Measurements from ENCODE around the gene CEBPZ. TPM values are rescaled to one million over a fixed set of nuclear protein-coding genes. Genes with fewer than 3 reads are reported as not detected.

Gene CEBPZ
- total and polyA plus RNA-seq, 2 donors (not counting 3 experiments of a cell fraction or from before 2014, with no cell fraction given), result 3.6 to 46.9 TPM

- no peaks in the 10 kb centered on the region for H3K9me1 ChIP-seq (replicated peaks; ENCODE audit: control insufficient read depth, extremely low read depth, insufficient read depth, low read length)
- CTCF ChIA-PET, result interaction anchor here (1.7 to 2.0 kb wide), 2 partner anchors 10 to 633 kb away, joined by 6 read pairs; no protein-coding TSS in a partner anchor
- no peaks in the 10 kb centered on the region for H4K20me1 ChIP-seq (replicated peaks; ENCODE audit: control insufficient read depth, extremely low read depth, insufficient read depth, low read length)
- no peak overlapping the region for H3K4me2 ChIP-seq (ENCODE audit: insufficient read depth, low read length)
- H3K36me3 ChIP-seq (ENCODE audit: control insufficient read depth in 2 of 2, extremely low read depth in 1 of 2, insufficient read depth in 2 of 2, low read length in 2 of 2), result peaks cover 3 to 17% of the 10 kb centered on the region in 2 experiments
- no peaks in the 10 kb centered on the region for H3K27me3 ChIP-seq (ENCODE audit: control insufficient read depth in 2 of 2, insufficient read depth in 2 of 2, low read length in 2 of 2)
- H3K27ac ChIP-seq (ENCODE audit: insufficient read depth, low read depth, low read length), result no peak overlapping the region
- no peaks in the 10 kb centered on the region for H3K79me2 ChIP-seq (ENCODE audit: control insufficient read depth, insufficient read depth, low read length)
- H2AFZ ChIP-seq (ENCODE audit: low read depth, low read length), result no peak overlapping the region
- TF ChIP-seq GATA2 (IDR thresholded peaks at IDR 0.05; ENCODE audit: insufficient read depth, insufficient read length, low read depth, low read length), result no peak
- no peak for TF ChIP-seq CTCF (IDR thresholded peaks at IDR 0.05; ENCODE audit: extremely low read depth in 1 of 2, insufficient read depth in 1 of 2, low read depth in 1 of 2, low read length in 2 of 2)
- no peak for TF ChIP-seq MYC (IDR thresholded peaks at IDR 0.05; ENCODE audit: low read depth, low read length)
- TF ChIP-seq JUN (IDR thresholded peaks at IDR 0.05; ENCODE audit: borderline replicate concordance, insufficient read depth, insufficient read length, low read depth), result no peak
- no peak for TF ChIP-seq EZH2 (IDR thresholded peaks at IDR 0.05; ENCODE audit: borderline replicate concordance, low read depth, low read length, severe bottlenecking)
- no peak for TF ChIP-seq POLR2AphosphoS5 (IDR thresholded peaks at IDR 0.05; ENCODE audit: insufficient read depth, low read depth, low read length)
- no peak overlapping the region for H3K4me3 ChIP-seq (replicated peaks in 1 of 3; ENCODE audit: insufficient read depth in 1 of 3, low read depth in 1 of 3, low read length in 3 of 3)
- peaks cover 8% of the 10 kb centered on the region for H3K4me1 ChIP-seq (ENCODE audit: control insufficient read depth, extremely low read depth, insufficient read depth, low read length)
- intact Hi-C loops (cut with micrococcal nuclease) (no loop called here), dilution Hi-C loops (cut with MboI; ENCODE audit: extremely low pct_ligation_motif_present, low sequenced_read_pairs) (no loop called here)
- BruUV-seq (replicated peaks), result no TSS peak
- POLR2A ChIA-PET, result no interaction called here
- FAIRE-seq (no peak), DNase-seq (ENCODE audit: low read depth, low spot score) (no peak)
- no peak overlapping the region for H3K9ac ChIP-seq (replicated peaks; ENCODE audit: extremely low read depth, insufficient read depth, low read length)
- no peaks in the 10 kb centered on the region for H3K9me3 ChIP-seq (replicated peaks; ENCODE audit: control insufficient read depth, insufficient read depth, low read length)
Observed at GRCh38 chr2:37244755-37245154, 13.4 kb upstream of the CEBPZ start.
